Measurements from ENCODE around the gene PRR5L.
A peak's percentile ranks its signal among the peaks of the same experiment; 100 is the strongest.

The PRR5L gene

DNA sequence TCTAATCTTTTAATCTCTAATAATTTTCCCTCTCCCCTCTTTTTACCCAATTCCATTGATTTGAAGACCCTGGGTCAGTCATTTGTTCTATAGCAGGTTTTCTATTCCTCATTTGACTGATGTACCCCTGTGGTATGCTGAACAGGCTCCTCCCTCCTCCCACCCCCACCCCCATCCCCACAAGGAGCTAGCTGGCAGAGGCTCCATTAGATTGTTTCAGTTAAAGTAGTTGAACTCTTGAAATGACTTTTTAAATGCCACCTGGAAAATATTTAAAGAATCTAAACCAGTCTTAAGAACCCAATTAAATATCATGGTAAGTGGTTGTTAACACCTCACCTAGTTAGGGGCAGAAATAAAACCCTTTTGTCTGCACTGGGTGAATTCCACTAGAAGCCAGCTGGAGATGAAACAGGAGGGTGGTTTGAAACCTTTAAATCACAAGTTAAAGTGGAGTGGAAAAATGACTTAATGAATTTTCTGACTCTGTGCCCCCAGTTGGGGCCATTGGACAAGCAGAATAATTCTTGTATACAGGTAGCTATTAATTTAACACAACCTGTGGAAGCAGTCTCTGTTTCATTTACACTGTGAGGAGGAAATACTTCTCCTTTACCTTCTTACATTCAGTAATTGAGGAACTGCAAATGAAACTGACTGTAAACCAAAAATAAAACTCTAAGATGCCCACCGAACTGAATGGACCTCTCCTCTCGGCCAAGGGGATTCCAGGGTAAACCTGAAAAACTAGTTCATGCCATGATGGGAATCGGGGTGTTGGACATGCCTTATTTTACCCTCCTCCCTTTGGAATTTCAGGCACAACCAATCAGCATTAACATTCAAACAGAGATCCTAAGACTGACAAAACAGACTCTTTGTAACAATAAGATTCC is 30.7 kb downstream of the PRR5L start:
- DNase-seq (ENCODE audit: low spot score), result no peak

GRCh38 chr11:36328966-36329673 is 33.0 kb downstream of the PRR5L start:
- DNase-seq (ENCODE audit: low spot score), result no peak

DNA sequence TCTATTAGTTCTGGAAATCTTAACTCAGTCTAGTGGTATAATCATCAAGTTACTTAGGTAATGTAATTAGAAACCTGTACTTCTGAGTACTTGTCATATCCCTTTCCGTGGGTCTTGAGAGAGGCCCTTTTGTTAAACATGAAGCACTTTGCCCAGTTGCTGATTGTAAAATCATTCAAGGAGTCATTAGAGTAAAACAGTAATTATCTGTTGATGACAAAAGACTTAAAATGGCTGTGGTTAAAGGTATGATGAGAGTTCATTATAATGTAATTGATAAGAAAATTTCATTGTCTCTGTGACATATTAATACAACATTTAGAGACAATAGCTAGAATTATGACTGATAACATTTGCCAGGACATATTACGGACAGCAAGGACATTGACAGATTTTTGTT is 34.3 kb downstream of the PRR5L start:
- no peak for DNase-seq (ENCODE audit: low spot score)

DNA sequence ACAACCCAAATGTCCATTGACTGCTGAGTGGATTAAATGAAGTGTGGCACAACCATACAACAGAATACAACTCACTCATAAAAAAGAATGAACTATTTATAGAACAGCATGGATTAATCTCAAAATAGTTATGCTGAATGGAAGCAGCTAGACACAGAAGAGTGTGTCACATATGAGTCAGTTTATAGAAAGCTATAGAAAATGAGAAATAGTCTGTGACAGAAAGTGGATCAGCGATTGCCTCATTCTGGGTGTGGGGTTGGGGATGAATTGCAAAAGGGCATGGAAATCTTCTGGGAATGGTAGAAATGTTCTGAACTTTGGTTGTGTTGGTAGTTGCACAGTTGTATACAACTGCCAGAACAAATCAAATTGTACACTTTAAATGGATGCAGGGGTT is 37.4 kb downstream of the PRR5L start:
- no peak for DNase-seq (ENCODE audit: low spot score)

DNA sequence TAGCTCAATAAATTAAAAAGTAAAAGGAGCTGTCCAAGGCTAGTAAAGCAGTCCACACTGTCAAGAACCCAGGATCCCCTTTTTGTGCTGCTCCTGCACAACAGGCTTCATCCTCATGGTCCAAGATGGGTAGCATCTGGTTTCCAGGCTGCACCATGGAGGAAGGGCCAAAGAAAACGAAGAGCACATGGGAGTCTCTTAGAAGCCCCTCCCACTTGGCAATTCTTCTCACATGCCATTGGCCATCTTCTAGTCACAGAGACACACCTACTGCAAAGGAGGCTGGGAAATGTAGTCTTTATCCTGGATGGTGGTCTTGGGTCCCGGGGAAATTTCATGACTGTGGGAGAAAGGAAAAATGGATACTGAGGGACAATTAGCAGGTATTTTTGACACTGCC is 37.8 kb downstream of the PRR5L start:
- no peak for DNase-seq (ENCODE audit: low spot score)

GRCh38 chr11:36339888-36340287 is 43.8 kb downstream of the PRR5L start:
- DNase-seq (ENCODE audit: low spot score), result peak; percentile 45

DNA sequence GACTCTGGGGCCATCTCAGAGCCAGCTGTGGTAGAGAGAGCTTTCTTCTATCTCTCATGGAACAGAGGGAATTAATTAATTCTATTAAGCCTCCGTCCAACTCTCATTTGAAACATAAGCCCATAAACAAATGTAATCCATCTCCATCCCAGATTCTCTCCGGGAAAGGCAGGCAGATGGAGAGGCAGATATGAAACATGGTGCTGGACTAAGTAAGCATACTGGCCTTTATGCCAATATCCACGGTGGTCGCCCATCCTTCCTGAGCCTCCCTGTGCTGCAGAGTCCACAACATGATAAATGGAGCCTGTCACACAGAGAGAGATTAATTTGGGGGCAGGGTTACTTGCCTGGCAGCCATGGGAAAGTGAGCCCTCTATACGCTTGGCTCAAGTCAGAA is 44.8 kb downstream of the PRR5L start:
- DNase-seq (ENCODE audit: low spot score), result no peak

DNA sequence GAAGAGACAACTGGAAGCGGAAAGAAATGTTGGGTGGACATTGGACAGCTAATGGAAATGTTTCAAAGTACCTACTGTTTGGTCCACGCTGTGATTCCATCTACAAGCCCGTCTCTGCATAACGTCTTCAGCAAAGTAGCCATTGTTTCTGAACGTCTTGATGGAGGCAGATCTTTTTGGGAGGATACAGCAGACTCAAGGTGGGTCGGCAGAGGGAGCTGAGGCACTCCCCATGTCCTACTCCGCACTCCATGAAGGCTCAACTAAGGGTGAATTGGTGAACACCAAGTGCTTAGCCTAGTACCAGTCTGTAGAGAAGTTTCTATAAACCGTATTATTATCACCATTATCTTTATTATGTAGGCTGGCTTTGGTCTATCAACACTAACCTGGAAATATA is 45.8 kb downstream of the PRR5L start:
- DNase-seq (ENCODE audit: low spot score), result no peak

- DNase-seq (ENCODE audit: low spot score), result no peak
Observed at GRCh38 chr11:36342327-36342726, 46.2 kb downstream of the PRR5L start.

GRCh38 chr11:36343436-36343835 is 47.3 kb downstream of the PRR5L start:
- no peak for DNase-seq (ENCODE audit: low spot score)

DNA sequence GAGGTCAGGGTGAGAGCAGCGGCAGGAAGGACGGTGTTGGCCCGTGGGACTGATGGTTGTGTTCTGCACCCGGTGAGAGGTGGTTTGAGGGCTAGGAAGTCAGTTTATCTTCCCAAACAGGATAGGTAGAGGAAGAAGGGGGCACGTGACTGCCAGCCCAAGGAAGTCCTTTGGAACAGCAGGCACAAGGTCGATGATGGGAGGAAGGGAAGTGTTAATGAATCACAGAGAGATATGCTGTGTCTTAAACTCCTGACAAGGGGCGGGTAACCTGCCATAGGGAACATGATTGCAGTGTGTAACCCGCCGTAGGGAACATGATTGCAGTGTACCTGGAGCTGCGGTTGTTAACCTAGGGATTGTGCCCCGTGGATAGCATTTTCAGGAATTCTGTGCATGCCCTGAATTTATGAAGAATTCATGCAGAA is 49.0 kb downstream of the PRR5L start:
- DNase-seq (ENCODE audit: low spot score), result no peak

DNA sequence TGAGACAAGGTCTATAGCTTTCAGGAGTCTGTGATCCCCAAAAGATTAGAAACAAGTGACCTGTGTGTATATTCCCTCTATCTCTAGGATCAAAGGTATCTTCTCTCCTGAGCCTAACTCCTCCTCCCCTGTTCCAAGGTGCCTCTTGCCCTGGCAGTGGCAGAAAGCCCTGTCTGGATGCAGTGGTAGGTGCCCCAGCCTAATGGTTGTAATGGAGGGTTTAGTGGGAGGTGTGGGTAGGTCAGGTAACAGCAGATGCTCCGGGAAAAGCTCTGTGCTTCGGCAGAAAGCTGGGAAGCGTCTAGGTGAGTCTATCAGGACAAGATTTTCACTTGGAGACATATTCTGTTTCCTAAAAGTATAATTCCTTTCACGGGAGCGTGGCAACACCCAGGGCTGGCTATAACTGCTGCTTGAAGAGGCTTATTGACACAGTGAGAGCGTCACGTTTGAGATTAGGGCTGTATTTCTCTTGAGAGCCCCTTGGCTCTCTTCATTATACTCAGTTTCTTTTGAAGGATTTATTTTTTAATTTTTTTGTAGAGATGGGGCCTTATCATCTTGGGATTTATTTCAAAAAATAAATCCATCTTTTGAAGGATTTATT is 49.5 kb downstream of the PRR5L start:
- DNase-seq (ENCODE audit: low spot score), result no peak

DNA sequence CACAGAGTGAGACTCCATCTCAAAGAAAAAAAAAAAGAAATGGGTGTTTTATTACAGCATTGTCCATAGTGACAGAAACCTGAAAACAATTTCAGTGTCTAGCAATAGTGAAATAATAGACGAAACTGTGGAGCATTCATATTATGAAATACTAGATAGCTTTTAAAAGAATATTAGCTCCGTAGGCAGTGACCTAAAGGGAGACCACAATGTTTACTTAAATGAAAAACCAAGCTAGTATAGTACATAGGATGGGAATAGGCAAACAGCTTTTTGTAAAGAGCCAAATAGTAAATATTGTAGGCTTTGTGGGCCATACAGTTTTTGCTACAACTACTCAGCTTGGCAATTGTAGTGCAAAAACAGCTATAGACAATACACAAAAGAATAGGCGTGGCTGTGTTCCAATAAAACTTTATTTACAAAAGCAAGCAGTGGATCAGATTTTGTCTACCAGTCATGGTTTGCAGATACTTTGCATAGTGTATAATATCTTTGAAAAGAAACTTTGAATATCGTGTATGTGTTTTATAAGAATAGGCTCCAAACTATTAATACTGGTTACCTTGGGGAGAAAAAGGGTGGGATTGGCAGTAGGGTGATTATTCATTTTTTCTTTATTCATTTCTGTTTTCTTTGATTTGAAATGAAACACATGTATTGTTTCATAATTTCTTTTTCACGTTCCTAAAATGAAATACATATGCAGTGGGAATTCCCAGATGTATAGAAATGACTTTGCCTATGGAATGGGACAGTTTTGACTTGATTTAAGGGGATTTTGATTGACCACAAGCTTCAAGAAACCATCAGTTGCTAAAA is 50.7 kb downstream of the PRR5L start:
- no peak for DNase-seq (ENCODE audit: low spot score)

DNA sequence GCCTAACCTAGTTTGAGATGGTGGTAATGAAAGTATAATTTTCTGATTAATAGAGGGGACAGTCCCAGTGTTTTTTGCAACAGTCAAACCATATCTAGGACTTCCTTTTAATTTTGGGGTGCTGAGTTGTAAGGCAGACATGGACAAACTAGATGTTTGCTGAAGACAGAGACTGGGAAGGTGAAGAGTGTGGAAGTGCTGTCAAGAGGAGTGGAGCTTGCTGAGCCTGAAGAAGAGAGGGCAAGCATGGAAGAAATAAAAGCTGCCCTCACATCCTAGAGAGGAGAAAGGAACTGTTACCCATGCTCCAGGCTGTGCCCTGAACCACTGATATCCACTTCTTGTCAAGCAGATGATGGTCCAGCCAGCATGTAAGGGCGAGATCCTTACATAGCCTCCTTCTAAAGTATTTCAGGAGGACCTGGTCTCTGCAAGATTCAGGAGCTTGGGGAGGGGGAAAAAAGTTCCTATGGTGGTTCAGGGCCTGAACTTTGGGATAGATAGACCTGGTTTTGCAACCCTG is 51.4 kb downstream of the PRR5L start:
- DNase-seq (ENCODE audit: low spot score), result no peak

DNA sequence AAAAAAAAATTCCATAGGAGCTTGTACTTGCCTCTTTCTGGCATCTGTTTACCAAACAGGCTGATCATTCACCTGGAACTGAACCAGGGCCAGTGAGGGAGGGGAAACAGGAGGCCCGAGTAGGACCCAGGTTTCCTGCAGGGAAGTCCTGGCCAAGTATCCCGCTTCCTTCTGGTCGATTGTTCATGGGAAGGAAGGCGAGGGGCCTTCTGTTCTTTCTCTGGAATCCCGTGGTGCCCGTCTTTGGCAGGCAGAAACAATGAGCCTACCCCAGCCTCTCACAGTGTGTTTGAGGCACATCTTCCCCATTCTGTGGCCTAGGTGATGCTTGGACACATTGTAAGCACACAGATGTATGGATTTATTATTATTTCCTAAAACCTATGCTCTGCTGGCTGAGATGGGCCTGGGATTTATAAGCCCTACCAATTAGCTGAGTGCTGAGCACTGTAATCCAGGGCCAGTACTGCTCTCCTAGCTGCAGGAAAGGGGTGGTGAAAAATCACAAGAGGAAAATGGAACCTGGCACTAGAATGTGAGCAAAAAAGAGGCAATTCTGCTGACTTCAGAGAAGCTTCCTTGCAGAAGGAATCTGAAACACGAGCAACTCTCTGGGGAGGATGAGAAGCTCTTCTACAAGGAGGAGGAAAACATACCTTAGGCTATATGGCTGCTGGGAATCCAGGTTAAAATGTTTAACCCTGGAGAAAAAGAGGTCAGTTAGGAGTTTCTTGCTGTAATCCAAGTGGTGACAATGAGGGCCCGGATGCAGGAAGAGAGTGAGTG is 53.5 kb downstream of the PRR5L start:
- no peak for DNase-seq (ENCODE audit: low spot score)

GRCh38 chr11:36350137-36350513 is 54.0 kb downstream of the PRR5L start:
- DNase-seq (ENCODE audit: low spot score), result no peak

GRCh38 chr11:36352922-36353321 is 56.8 kb downstream of the PRR5L start:
- DNase-seq (ENCODE audit: low spot score), result peak; percentile 51

DNA sequence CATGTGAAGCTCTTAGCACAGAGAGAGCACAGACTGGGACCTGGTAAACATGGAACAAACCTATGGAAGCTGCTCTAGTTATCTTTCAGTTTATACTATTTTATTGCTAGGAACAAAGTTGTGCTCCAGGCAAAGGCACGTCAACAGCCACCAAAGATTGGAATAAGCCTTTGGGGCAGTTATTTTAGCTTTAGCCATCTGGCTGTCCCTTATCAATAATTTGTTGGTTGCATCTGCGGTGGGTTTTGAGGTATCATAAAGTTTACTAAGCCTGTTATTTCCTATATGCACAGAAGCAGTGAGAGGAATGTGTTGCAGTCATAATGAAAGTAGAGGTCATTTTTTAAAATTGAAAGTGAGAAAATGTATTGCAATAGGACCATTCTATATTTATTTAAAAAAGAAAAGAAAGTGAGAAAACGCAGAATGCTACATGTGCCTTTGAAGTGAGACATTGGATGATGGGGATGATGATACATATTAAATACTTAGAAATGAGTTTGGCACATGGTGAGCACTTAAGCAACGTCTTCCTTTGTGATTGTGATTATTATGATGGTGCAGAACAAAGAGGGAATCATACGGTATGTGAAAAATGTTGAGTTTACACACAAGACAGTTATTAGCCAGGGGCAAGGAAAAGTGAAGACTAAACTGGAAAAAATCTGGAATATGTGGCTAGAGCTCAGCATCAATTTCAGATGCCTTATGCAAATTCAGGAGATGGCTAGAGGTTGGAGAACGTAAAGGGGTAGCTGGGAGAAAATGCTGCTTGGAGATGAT is 58.3 kb downstream of the PRR5L start:
- DNase-seq (ENCODE audit: low spot score), result no peak

GRCh38 chr11:36356201-36356600 is 60.1 kb downstream of the PRR5L start:
- no peak for DNase-seq (ENCODE audit: low spot score)

- DNase-seq (ENCODE audit: low spot score), result no peak
Observed at GRCh38 chr11:36357831-36358230, 61.7 kb downstream of the PRR5L start.

Measured in globus pallidus (tissue), 1 donor.